HL-60 (cell line): Measurements from ENCODE around the gene IMP3.

Experiments
- GABPA ChIP-seq: IDR thresholded peaks from 2 replicates; pipeline ENCODE4 v1.6.1; 2012; ENCODE audit warnings: low read depth
- POLR2AphosphoS5 ChIP-seq: IDR thresholded peaks from 2 replicates; pipeline ENCODE4 v1.6.1; 2012; ENCODE audit warnings: low read depth
- TF ChIP-seq, protein P1 (sequence below): IDR thresholded peaks from one replicate; pipeline ENCODE4 v1.5.1; 2011; ENCODE audit warnings: low read length, control low read depth, inconsistent platforms; ENCODE audit not compliant: insufficient read depth
- TF ChIP-seq, protein P2 (sequence below): IDR thresholded peaks from 2 replicates; pipeline ENCODE4 v1.6.1; 2012; ENCODE audit warnings: low read depth; ENCODE audit not compliant: insufficient replicate concordance

DNA sequence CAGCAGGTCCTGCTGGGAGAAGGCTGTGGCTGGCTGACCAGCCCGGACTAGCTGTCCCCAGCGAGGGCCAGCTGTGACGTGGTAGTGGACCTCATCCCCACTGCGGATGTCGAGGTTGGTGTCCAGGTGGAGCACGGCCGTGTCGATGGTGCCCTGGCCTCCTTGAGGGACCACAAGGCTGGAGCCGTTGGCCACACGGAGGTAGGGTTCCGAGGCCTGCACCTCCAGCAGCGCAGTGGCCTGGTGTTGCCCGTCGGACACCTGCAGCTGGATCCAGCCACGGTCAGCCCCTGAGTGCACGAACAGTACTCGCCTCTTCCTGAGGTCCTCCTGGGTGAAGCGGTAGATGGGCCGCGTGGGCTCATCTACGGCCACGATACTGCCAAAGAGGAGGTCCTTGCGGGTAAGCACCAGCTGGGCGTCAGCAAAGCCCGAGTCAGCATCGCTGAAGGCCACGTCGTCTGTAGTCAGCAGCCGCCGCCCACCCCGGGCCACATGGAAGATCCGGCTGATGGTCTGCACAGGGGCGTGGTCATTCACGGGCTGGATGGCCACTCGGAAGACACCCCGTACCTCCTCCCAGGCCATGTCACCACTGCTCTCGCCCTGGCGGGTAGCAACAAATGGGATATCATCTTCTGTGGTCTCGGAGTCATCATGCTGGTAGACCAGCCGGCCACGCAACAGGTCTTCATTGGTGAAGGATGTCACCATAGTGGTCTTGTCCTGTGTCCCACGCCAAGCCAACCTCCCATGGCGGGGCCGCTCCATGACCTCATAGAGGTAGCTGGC is 47.7 kb upstream of the IMP3 start:
- TF ChIP-seq, protein P1, sequence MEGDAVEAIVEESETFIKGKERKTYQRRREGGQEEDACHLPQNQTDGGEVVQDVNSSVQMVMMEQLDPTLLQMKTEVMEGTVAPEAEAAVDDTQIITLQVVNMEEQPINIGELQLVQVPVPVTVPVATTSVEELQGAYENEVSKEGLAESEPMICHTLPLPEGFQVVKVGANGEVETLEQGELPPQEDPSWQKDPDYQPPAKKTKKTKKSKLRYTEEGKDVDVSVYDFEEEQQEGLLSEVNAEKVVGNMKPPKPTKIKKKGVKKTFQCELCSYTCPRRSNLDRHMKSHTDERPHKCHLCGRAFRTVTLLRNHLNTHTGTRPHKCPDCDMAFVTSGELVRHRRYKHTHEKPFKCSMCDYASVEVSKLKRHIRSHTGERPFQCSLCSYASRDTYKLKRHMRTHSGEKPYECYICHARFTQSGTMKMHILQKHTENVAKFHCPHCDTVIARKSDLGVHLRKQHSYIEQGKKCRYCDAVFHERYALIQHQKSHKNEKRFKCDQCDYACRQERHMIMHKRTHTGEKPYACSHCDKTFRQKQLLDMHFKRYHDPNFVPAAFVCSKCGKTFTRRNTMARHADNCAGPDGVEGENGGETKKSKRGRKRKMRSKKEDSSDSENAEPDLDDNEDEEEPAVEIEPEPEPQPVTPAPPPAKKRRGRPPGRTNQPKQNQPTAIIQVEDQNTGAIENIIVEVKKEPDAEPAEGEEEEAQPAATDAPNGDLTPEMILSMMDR: no peak
- no peak for TF ChIP-seq GABPA
- no peak for TF ChIP-seq POLR2AphosphoS5
- TF ChIP-seq, protein P2, sequence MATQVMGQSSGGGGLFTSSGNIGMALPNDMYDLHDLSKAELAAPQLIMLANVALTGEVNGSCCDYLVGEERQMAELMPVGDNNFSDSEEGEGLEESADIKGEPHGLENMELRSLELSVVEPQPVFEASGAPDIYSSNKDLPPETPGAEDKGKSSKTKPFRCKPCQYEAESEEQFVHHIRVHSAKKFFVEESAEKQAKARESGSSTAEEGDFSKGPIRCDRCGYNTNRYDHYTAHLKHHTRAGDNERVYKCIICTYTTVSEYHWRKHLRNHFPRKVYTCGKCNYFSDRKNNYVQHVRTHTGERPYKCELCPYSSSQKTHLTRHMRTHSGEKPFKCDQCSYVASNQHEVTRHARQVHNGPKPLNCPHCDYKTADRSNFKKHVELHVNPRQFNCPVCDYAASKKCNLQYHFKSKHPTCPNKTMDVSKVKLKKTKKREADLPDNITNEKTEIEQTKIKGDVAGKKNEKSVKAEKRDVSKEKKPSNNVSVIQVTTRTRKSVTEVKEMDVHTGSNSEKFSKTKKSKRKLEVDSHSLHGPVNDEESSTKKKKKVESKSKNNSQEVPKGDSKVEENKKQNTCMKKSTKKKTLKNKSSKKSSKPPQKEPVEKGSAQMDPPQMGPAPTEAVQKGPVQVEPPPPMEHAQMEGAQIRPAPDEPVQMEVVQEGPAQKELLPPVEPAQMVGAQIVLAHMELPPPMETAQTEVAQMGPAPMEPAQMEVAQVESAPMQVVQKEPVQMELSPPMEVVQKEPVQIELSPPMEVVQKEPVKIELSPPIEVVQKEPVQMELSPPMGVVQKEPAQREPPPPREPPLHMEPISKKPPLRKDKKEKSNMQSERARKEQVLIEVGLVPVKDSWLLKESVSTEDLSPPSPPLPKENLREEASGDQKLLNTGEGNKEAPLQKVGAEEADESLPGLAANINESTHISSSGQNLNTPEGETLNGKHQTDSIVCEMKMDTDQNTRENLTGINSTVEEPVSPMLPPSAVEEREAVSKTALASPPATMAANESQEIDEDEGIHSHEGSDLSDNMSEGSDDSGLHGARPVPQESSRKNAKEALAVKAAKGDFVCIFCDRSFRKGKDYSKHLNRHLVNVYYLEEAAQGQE: no peak
